Cardiac muscle cell (in vitro differentiated cells and primary cell): Measurements from ENCODE around the gene RAB39A. TPM values are rescaled to one million over a fixed set of nuclear protein-coding genes. Genes with fewer than 3 reads are reported as not detected.
"Not testable (repeated sequence)": the region's sequence is repeated elsewhere in the genome, so short reads cannot be mapped to it uniquely, and the experiment has no call there.

Experiments used
- DNase-seq, 2 donors: peaks; one replicate each; pipeline versions ENCODE4 v3.0.0 to v3.0.0-alpha.2; 2010 to 2017; ENCODE audit warnings: low read depth in 1 of 2, low spot score in 1 of 2
- H3K27ac ChIP-seq: fragments of 200-600 bp; sonication (generic); 2 replicates; pipeline ENCODE4 v1.5.1; 2016
- H3K27me3 ChIP-seq: fragments of 200-600 bp; sonication (generic); 2 replicates; pipeline ENCODE4 v1.6.0; 2016; ENCODE audit warnings: control low read depth
- H3K36me3 ChIP-seq: fragments of 200-600 bp; sonication (generic); 2 replicates; pipeline ENCODE4 v1.5.1; 2016; ENCODE audit warnings: control low read depth
- H3K4me1 ChIP-seq: fragments of 200-600 bp; sonication (generic); 2 replicates; pipeline ENCODE4 v1.8.1; 2017; ENCODE audit warnings: low read depth, mild to moderate bottlenecking, mixed run types
- H3K4me3 ChIP-seq: fragments of 200-600 bp; sonication (generic); 2 replicates; pipeline ENCODE4 v1.5.1; 2016; ENCODE audit warnings: mild to moderate bottlenecking
- H3K9me3 ChIP-seq: fragments of 200-600 bp; sonication (generic); 2 replicates; pipeline ENCODE4 v1.5.1; 2017; ENCODE audit warnings: low read depth, mild to moderate bottlenecking, control low read depth
- polyA plus RNA-seq: library from polyadenylated mRNA; unstranded; fragments of >200 nt; fragmentation: Nextera tagmentation; extraction: Ambion mirVana; gene quantifications from 2 replicates; pipeline ENCODE4 v1.2.1, GENCODE V29; 2016
- total RNA-seq: library from RNA; depleted of rRNA; stranded (reverse); fragments of >200 nt; gene quantifications from 2 replicates; pipeline ENCODE4 v1.2.3, GENCODE V29; 2016
- TF ChIP-seq, protein P1 (sequence below): IDR thresholded peaks from 2 replicates; pipeline ENCODE4 v1.5.1; 2012; ENCODE audit warnings: low read depth, mild to moderate bottlenecking, low read length

RAB39A gene
- total and polyA plus RNA-seq, 2 experiments from 2014 or later: 0.24 TPM; not detected in 1

DNA sequence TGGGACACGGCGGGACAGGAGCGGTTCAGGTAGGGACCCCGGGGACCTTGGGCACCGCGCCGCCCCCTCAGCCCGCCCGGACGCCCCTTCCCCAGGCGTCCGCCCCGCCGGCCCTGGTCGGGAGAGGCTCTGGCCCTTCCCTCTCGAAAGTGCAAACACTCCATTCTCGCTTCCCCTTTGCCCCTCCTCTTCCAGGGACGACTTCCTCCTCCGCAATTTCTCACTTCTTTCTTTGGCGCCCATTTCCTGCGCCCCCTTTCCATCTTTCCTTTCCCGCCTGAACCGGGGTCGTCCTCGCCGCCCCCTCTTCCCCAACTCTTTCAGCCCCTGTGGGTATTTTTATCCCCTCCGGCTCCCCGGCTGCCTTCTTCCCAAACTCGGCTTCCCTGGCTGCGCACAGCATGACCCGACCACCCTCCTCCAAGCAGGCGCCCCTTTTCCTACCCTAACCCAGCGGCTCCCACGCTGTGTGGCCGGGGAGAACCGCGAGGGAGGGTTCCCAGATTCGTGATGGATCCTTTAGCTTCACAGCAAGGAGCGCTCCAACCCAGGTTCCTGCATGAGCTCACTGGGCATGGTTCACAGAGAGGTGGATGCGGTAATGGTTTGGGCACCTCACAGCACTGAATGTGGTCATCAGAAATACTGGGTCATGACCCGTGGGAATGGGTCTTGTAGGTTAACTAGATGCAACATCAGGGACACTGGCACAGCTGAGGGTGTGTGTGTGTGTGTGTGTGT lies 689 bp downstream of the RAB39A start:
- H3K27ac ChIP-seq: no peak overlapping the region
- TF ChIP-seq, protein P1, sequence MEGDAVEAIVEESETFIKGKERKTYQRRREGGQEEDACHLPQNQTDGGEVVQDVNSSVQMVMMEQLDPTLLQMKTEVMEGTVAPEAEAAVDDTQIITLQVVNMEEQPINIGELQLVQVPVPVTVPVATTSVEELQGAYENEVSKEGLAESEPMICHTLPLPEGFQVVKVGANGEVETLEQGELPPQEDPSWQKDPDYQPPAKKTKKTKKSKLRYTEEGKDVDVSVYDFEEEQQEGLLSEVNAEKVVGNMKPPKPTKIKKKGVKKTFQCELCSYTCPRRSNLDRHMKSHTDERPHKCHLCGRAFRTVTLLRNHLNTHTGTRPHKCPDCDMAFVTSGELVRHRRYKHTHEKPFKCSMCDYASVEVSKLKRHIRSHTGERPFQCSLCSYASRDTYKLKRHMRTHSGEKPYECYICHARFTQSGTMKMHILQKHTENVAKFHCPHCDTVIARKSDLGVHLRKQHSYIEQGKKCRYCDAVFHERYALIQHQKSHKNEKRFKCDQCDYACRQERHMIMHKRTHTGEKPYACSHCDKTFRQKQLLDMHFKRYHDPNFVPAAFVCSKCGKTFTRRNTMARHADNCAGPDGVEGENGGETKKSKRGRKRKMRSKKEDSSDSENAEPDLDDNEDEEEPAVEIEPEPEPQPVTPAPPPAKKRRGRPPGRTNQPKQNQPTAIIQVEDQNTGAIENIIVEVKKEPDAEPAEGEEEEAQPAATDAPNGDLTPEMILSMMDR: no peak
- DNase-seq: peak in 1 of 2 donors; percentile 42

DNA sequence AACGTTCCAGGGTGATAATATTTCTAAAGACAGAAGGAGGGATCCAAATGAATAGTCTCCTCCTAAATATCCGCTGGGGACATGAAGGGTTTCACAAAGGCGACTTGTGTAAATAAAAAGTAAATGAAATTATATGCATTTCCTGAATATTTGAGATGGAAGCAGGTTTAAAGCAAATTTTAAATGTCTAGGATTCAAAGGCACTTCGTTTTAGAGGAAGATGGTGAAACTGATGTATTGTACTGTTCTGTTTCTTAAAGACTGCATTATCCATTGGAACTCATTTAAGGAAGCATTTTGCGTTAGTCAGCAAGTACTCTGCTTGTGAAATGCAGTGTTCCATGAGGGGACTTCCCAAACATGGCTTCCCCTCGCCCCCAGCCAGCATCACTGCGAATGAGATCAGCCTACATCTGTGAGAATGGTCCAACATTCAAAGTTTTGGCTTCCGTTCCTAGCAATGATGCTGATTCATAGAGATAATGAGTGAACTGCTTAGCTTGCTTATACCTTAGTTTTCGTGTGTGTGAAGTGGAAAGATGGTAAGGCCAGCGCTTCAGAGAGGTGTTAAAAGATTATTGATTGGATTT lies 1.5 kb downstream of the RAB39A start:
- H3K27me3 ChIP-seq: no peaks in the 10 kb centered on the region
- H3K27ac ChIP-seq: no peak overlapping the region
- no peaks in the 10 kb centered on the region for H3K9me3 ChIP-seq
- no peaks in the 10 kb centered on the region for H3K36me3 ChIP-seq
- DNase-seq: no peak
- TF ChIP-seq, protein P1: no peak
- no peaks in the 10 kb centered on the region for H3K4me1 ChIP-seq
- peak overlapping the region; percentile 61 for H3K4me3 ChIP-seq

More for the DNA sequence above, 689 bp downstream of the RAB39A start:
- Histone ChIP-seq H3K9me3 (no peaks in the 10 kb centered on the region), H3K4me3 (peak overlapping the region; percentile 61), H3K36me3 (no peaks in the 10 kb centered on the region), H3K27me3 (peaks cover 5% of the 10 kb centered on the region), H3K4me1 (no peaks in the 10 kb centered on the region)

DNA sequence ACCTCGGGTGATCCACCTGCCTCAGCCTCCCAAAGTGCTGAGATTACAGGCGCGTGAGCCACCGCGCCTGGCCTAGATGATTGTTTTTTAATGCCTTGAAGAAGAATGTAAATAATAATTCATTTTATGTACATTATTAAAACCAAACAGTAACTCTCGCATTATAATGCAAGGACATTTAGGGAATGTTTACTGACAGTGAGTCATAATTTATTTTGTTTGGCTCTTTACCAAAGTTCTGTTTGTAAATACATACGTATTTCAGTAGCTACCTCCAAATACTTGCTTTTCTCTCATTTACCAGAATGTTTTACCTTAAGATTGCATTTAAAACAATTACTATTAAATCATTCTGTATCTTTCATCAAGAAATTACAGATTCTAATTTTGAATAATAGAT lies 3.0 kb downstream of the RAB39A start:
- DNase-seq: no peak

DNA sequence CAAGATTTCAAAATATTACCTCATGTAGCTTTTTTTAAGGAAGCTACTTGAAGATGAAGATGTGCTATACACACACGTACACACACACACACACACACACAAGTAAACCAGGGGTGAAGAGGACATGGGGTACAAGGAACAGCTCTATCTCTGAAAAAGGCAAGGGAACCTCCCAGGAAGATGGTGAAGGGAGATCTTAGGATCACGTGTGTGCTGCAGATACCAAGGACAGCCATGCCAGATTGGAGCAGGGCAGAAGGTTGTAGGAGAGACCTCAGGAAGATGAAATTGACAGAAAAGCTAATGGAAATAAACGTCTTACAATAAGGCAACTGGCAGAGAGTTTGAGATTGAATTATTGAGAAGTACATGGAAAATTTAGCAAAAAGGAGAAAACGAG lies 19.7 kb downstream of the RAB39A start:
- H3K27ac ChIP-seq: no peak overlapping the region
- DNase-seq: no peak

More for the DNA sequence above, 3.0 kb downstream of the RAB39A start:
- no peaks in the 10 kb centered on the region for H3K4me1 ChIP-seq
- no peak overlapping the region for H3K4me3 ChIP-seq
- H3K27me3 ChIP-seq: no peaks in the 10 kb centered on the region
- H3K27ac ChIP-seq: no peak overlapping the region
- H3K36me3 ChIP-seq: no peaks in the 10 kb centered on the region
- TF ChIP-seq, protein P1: no peak
- no peaks in the 10 kb centered on the region for H3K9me3 ChIP-seq

DNA sequence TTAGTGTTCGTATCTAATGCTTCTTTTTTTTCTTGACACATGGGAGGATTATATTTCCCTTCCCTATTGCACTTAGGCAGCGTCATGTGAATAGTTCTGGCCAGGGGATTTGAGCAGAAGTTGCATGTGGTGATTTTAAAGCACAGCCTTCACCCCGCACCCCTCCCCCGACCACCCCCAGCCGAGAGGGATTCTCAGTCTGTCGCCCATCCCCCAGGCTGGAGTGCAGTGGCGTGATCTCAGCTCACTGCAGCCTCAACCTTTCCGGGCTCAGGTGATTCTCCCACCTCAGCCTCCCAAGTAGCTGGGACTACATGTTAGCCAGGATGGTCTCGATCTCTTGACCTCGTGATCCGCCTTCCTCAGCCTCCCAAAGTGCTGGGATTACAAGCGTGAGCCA lies 20.1 kb downstream of the RAB39A start:
- H3K9me3 ChIP-seq, H3K27ac ChIP-seq, H3K4me3 ChIP-seq, DNase-seq, H3K27me3 ChIP-seq, H3K36me3 ChIP-seq, H3K4me1 ChIP-seq: not testable (repeated sequence)

More for the DNA sequence above, 19.7 kb downstream of the RAB39A start:
- no peaks in the 10 kb centered on the region for H3K4me1 ChIP-seq
- H3K4me3 ChIP-seq: no peak overlapping the region
- TF ChIP-seq, protein P1: no peak
- no peaks in the 10 kb centered on the region for H3K36me3 ChIP-seq
- no peaks in the 10 kb centered on the region for H3K27me3 ChIP-seq
- no peaks in the 10 kb centered on the region for H3K9me3 ChIP-seq

DNA sequence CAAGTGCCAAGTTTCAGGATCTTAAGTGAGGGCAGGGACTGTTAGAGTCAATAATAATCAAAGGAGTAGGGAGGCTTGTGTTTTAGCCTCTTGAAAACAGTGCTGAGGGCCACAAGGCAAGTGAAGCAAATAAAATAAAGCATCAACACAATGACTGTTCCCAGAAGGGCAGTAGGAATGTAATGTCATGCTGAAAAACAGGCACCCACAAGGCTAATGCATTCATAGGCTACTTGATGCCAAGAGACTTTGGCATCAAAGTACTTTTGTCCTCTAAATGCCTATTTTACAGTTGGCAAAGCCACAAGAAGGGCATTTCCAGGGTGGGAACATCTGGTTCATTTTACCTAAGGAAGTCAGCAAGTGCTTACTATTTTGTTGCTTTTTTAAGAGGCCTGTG lies 22.9 kb downstream of the RAB39A start:
- Histone ChIP-seq H3K4me3 (no peak overlapping the region), H3K4me1 (no peaks in the 10 kb centered on the region), H3K36me3 (no peaks in the 10 kb centered on the region), H3K27me3 (no peaks in the 10 kb centered on the region), H3K9me3 (no peaks in the 10 kb centered on the region), H3K27ac (no peak overlapping the region)
- TF ChIP-seq, protein P1: no peak
- DNase-seq: no peak
